B cell (primary cell): ENCODE data around the gene USP49.

Source experiments
- CTCF ChIP-seq: fragments of 200-600 bp; IDR thresholded peaks from one replicate; pipeline ENCODE4 v1.8.0; 2022; ENCODE audit warnings: antibody characterized with exemption, mild to moderate bottlenecking
- EZH2 ChIP-seq: IDR thresholded peaks from 2 replicates; pipeline ENCODE4 v1.6.1; 2012; ENCODE audit warnings: borderline replicate concordance, low read depth, mild to moderate bottlenecking, moderate library complexity, low read length; ENCODE audit not compliant: insufficient read depth, poor library complexity, severe bottlenecking

GRCh38 chr6:41939176-41939847 is 44.1 kb upstream of the USP49 start:
- no peak for TF ChIP-seq CTCF
- TF ChIP-seq EZH2, result no peak
